Large intestine (tissue), 3 donors: ENCODE measurements around the gene GRID1. TPM values are rescaled to one million over a fixed set of nuclear protein-coding genes. Genes with fewer than 3 reads are reported as not detected.

Experiments
- DNase-seq, 2 donors: peaks; one replicate each; pipeline versions ENCODE4 v3.0.0 to v3.0.0-alpha.2; 2013
- H3K27ac ChIP-seq: one replicate; pipeline ENCODE4 v1.5.1; 2013; ENCODE audit warnings: low read length
- H3K27me3 ChIP-seq: 2 replicates; pipeline ENCODE4 v1.6.1; 2013; ENCODE audit warnings: low read length; ENCODE audit not compliant: control insufficient read depth, insufficient read depth
- H3K36me3 ChIP-seq: 2 replicates; pipeline ENCODE4 v1.6.1; 2013; ENCODE audit warnings: low read length; ENCODE audit not compliant: control insufficient read depth, insufficient read depth
- H3K4me1 ChIP-seq: one replicate; pipeline ENCODE4 v1.6.1; 2013; ENCODE audit warnings: low read length; ENCODE audit not compliant: control insufficient read depth, insufficient read depth
- H3K4me3 ChIP-seq: one replicate; pipeline ENCODE4 v1.5.1; 2013; ENCODE audit warnings: low read length
- H3K9me3 ChIP-seq: one replicate; pipeline ENCODE4 v1.6.1; 2013; ENCODE audit warnings: mild to moderate bottlenecking, low read depth, low read length, moderate library complexity; ENCODE audit not compliant: control insufficient read depth
- WGBS: methylation state at CpG from one replicate; pipeline ENCODE4 v1.1.5; 2013; ENCODE audit warnings: low lambda C conversion rate; ENCODE audit not compliant: insufficient coverage; 5-methylcytosine and 5-hydroxymethylcytosine counted together
- polyA plus RNA-seq: library from polyadenylated mRNA; unstranded; fragments of 120-200 nt; gene quantifications from one replicate; pipeline ENCODE4 v1.2.1, GENCODE V29; 2013

GRID1 gene
- polyA plus RNA-seq, 1 donor: 1.7 TPM

GRCh38 chr10:85863301-85864172 lies 503.1 kb downstream of the GRID1 start:
- Histone ChIP-seq H3K27ac (no peak overlapping the region), H3K27me3 (no peaks in the 10 kb centered on the region), H3K36me3 (no peaks in the 10 kb centered on the region), H3K9me3 (no peaks in the 10 kb centered on the region), H3K4me3 (no peak overlapping the region), H3K4me1 (no peaks in the 10 kb centered on the region)
- whole genome bisulfite sequencing: no CpG with 5 or more reads among the region's 7 CpGs
- DNase-seq: no peak

- no CpG with 5 or more reads among the region's 6 CpGs for WGBS
- no peak overlapping the region for H3K4me3 ChIP-seq
- no peaks in the 10 kb centered on the region for H3K9me3 ChIP-seq
- no peaks in the 10 kb centered on the region for H3K36me3 ChIP-seq
- no peak overlapping the region for H3K27ac ChIP-seq
- no peak for DNase-seq
- H3K4me1 ChIP-seq: no peaks in the 10 kb centered on the region
- no peaks in the 10 kb centered on the region for H3K27me3 ChIP-seq
Observed at GRCh38 chr10:85862771-85863170, 503.8 kb downstream of the GRID1 start.

GRCh38 chr10:85861513-85862197 lies 504.9 kb downstream of the GRID1 start:
- no peak for DNase-seq
- no CpG with 5 or more reads among the region's 3 CpGs for WGBS
- H3K4me1 ChIP-seq: no peaks in the 10 kb centered on the region
- no peaks in the 10 kb centered on the region for H3K27me3 ChIP-seq
- H3K27ac ChIP-seq: no peak overlapping the region
- H3K9me3 ChIP-seq: no peaks in the 10 kb centered on the region
- no peak overlapping the region for H3K4me3 ChIP-seq
- no peaks in the 10 kb centered on the region for H3K36me3 ChIP-seq

- Histone ChIP-seq H3K27me3 (no peaks in the 10 kb centered on the region), H3K36me3 (no peaks in the 10 kb centered on the region), H3K9me3 (no peaks in the 10 kb centered on the region), H3K27ac (no peak overlapping the region), H3K4me3 (no peak overlapping the region), H3K4me1 (no peaks in the 10 kb centered on the region)
- WGBS: no CpG with 5 or more reads among the region's 2 CpGs
- DNase-seq: no peak
Observed at GRCh38 chr10:85859859-85860258, 506.7 kb downstream of the GRID1 start.

- Histone ChIP-seq H3K27me3 (no peaks in the 10 kb centered on the region), H3K4me1 (no peaks in the 10 kb centered on the region), H3K4me3 (no peak overlapping the region), H3K27ac (no peak overlapping the region), H3K9me3 (no peaks in the 10 kb centered on the region), H3K36me3 (no peaks in the 10 kb centered on the region)
- no peak for DNase-seq
- WGBS: 100% methylated on average over 1 of the region's 3 CpGs
Observed at GRCh38 chr10:85858776-85859515, 507.6 kb downstream of the GRID1 start.

GRCh38 chr10:85857791-85858190 lies 508.8 kb downstream of the GRID1 start:
- no peak overlapping the region for H3K4me3 ChIP-seq
- no peaks in the 10 kb centered on the region for H3K9me3 ChIP-seq
- no peaks in the 10 kb centered on the region for H3K27me3 ChIP-seq
- no peak overlapping the region for H3K27ac ChIP-seq
- no peaks in the 10 kb centered on the region for H3K4me1 ChIP-seq
- no CpG with 5 or more reads among the region's 3 CpGs for WGBS
- no peaks in the 10 kb centered on the region for H3K36me3 ChIP-seq
- DNase-seq: no peak

GRCh38 chr10:85857305-85857704 lies 509.3 kb downstream of the GRID1 start:
- Histone ChIP-seq H3K27ac (no peak overlapping the region), H3K36me3 (no peaks in the 10 kb centered on the region), H3K4me3 (no peak overlapping the region), H3K27me3 (no peaks in the 10 kb centered on the region), H3K4me1 (no peaks in the 10 kb centered on the region), H3K9me3 (no peaks in the 10 kb centered on the region)
- DNase-seq: no peak
- WGBS: 100% methylated on average over 1 of the region's 9 CpGs

- H3K9me3 ChIP-seq: no peaks in the 10 kb centered on the region
- no peaks in the 10 kb centered on the region for H3K36me3 ChIP-seq
- WGBS: 39% methylated on average over 3 of the region's 6 CpGs
- no peak overlapping the region for H3K27ac ChIP-seq
- no peaks in the 10 kb centered on the region for H3K4me1 ChIP-seq
- DNase-seq: no peak
- H3K4me3 ChIP-seq: no peak overlapping the region
- H3K27me3 ChIP-seq: no peaks in the 10 kb centered on the region
Observed at GRCh38 chr10:85851934-85852333, 514.7 kb downstream of the GRID1 start.

GRCh38 chr10:85851325-85851724 lies 515.3 kb downstream of the GRID1 start:
- 100% methylated on average over 2 of the region's 2 CpGs for WGBS
- H3K4me1 ChIP-seq: no peaks in the 10 kb centered on the region
- no peak overlapping the region for H3K27ac ChIP-seq
- no peaks in the 10 kb centered on the region for H3K36me3 ChIP-seq
- no peaks in the 10 kb centered on the region for H3K9me3 ChIP-seq
- H3K4me3 ChIP-seq: no peak overlapping the region
- H3K27me3 ChIP-seq: no peaks in the 10 kb centered on the region
- no peak for DNase-seq

GRCh38 chr10:85850736-85851135 lies 515.9 kb downstream of the GRID1 start:
- WGBS: 100% methylated on average over 1 of the region's 3 CpGs
- no peaks in the 10 kb centered on the region for H3K36me3 ChIP-seq
- DNase-seq: no peak

More at GRCh38 chr10:85850736-85851135, 515.9 kb downstream of the GRID1 start:
- no peaks in the 10 kb centered on the region for H3K4me1 ChIP-seq
- H3K27me3 ChIP-seq: no peaks in the 10 kb centered on the region
- no peak overlapping the region for H3K27ac ChIP-seq
- H3K4me3 ChIP-seq: no peak overlapping the region
- H3K9me3 ChIP-seq: no peaks in the 10 kb centered on the region
